ENCODE results near the gene METTL16.

The METTL16 gene

GRCh38 chr17:2438823-2439222 is 72.9 kb downstream of the METTL16 start:
- Histone ChIP-seq H3K27me3 (ENCODE audit: insufficient read depth, low read length, poor library complexity, severe bottlenecking) (no peaks in the 10 kb centered on the region), H3F3A (ENCODE audit: low read depth) (no peaks in the 10 kb centered on the region), H3K36me3 (ENCODE audit: insufficient read depth, low read length) (peaks cover 48% of the 10 kb centered on the region; the same call in 1 of the 2 replicates), H3K9me3 (ENCODE audit: insufficient read depth, low read depth, low read length) (no peaks in the 10 kb centered on the region), H2AFZ (ENCODE audit: low read length) (no peak overlapping the region), H3K9ac (ENCODE audit: low read depth, low read length, poor library complexity, severe bottlenecking) (no peak overlapping the region), H3K79me2 (ENCODE audit: insufficient read depth, low read length) (no peaks in the 10 kb centered on the region), H3K9me2 (replicated peaks; ENCODE audit: low read depth, low read length) (no peaks in the 10 kb centered on the region), H3K4me3 (ENCODE audit: low read length, poor library complexity, severe bottlenecking) (no peak overlapping the region), H3K4me2 (ENCODE audit: low read depth, low read length, poor library complexity, severe bottlenecking) (no peak overlapping the region), H4K20me1 (ENCODE audit: insufficient read depth, low read length, poor library complexity, severe bottlenecking) (no peaks in the 10 kb centered on the region), H3K4me1 (ENCODE audit: insufficient read depth, low read length, poor library complexity, severe bottlenecking) (no peaks in the 10 kb centered on the region)
- TF ChIP-seq EZH2phosphoT487 (IDR thresholded peaks at IDR 0.05; ENCODE audit: borderline replicate concordance) (no peak), CTCF (conservative IDR thresholded peaks at IDR 0.05; ENCODE audit: low read length) (no peak)

- no peaks in the 10 kb centered on the region for H3K27me3 ChIP-seq (ENCODE audit: insufficient read depth, low read length, poor library complexity, severe bottlenecking)
- H3K36me3 ChIP-seq (ENCODE audit: insufficient read depth, low read length), result peaks cover 59% of the 10 kb centered on the region; the same call in 1 of the 2 replicates
- no peaks in the 10 kb centered on the region for H3K79me2 ChIP-seq (ENCODE audit: insufficient read depth, low read length)
- no peaks in the 10 kb centered on the region for H3F3A ChIP-seq (ENCODE audit: low read depth)
- H4K20me1 ChIP-seq (ENCODE audit: insufficient read depth, low read length, poor library complexity, severe bottlenecking), result no peaks in the 10 kb centered on the region
- H2AFZ ChIP-seq (ENCODE audit: low read length), result no peak overlapping the region
- no peak overlapping the region for H3K4me2 ChIP-seq (ENCODE audit: low read depth, low read length, poor library complexity, severe bottlenecking)
- no peaks in the 10 kb centered on the region for H3K9me3 ChIP-seq (ENCODE audit: insufficient read depth, low read depth, low read length)
- no peak overlapping the region for H3K4me3 ChIP-seq (ENCODE audit: low read length, poor library complexity, severe bottlenecking)
- no peak overlapping the region for H3K9ac ChIP-seq (ENCODE audit: low read depth, low read length, poor library complexity, severe bottlenecking)
- H3K4me1 ChIP-seq (ENCODE audit: insufficient read depth, low read length, poor library complexity, severe bottlenecking), result no peaks in the 10 kb centered on the region
- TF ChIP-seq EZH2phosphoT487 (IDR thresholded peaks at IDR 0.05; ENCODE audit: borderline replicate concordance), result no peak
- H3K9me2 ChIP-seq (replicated peaks; ENCODE audit: low read depth, low read length), result no peaks in the 10 kb centered on the region
These were observed 75.3 kb downstream of the METTL16 start for GRCh38 chr17:2436316-2436905.

- no peaks in the 10 kb centered on the region for H3K4me1 ChIP-seq (ENCODE audit: insufficient read depth, low read length, poor library complexity, severe bottlenecking)
- no peak overlapping the region for H3K4me2 ChIP-seq (ENCODE audit: low read depth, low read length, poor library complexity, severe bottlenecking)
- no peaks in the 10 kb centered on the region for H3K9me3 ChIP-seq (ENCODE audit: insufficient read depth, low read depth, low read length)
- no peaks in the 10 kb centered on the region for H3K79me2 ChIP-seq (ENCODE audit: insufficient read depth, low read length)
- no peaks in the 10 kb centered on the region for H3K9me2 ChIP-seq (replicated peaks; ENCODE audit: low read depth, low read length)
- H2AFZ ChIP-seq (ENCODE audit: low read length), result no peak overlapping the region
- H4K20me1 ChIP-seq (ENCODE audit: insufficient read depth, low read length, poor library complexity, severe bottlenecking), result no peaks in the 10 kb centered on the region
- H3K36me3 ChIP-seq (ENCODE audit: insufficient read depth, low read length), result peaks cover 53% of the 10 kb centered on the region; the same call in 1 of the 2 replicates
- TF ChIP-seq CTCF (conservative IDR thresholded peaks at IDR 0.05; ENCODE audit: low read length), result no peak
- H3F3A ChIP-seq (ENCODE audit: low read depth), result no peaks in the 10 kb centered on the region
- H3K4me3 ChIP-seq (ENCODE audit: low read length, poor library complexity, severe bottlenecking), result no peak overlapping the region
- H3K27me3 ChIP-seq (ENCODE audit: insufficient read depth, low read length, poor library complexity, severe bottlenecking), result no peaks in the 10 kb centered on the region
- no peak overlapping the region for H3K9ac ChIP-seq (ENCODE audit: low read depth, low read length, poor library complexity, severe bottlenecking)
These were observed 75.8 kb downstream of the METTL16 start for GRCh38 chr17:2435862-2436261.

- no peak overlapping the region for H3K4me3 ChIP-seq (ENCODE audit: low read length, poor library complexity, severe bottlenecking)
- no peak overlapping the region for H3K9ac ChIP-seq (ENCODE audit: low read depth, low read length, poor library complexity, severe bottlenecking)
- peaks cover 50% of the 10 kb centered on the region; the same call in 1 of the 2 replicates for H3K36me3 ChIP-seq (ENCODE audit: insufficient read depth, low read length)
These were observed 76.4 kb downstream of the METTL16 start for GRCh38 chr17:2435181-2435741.

More at GRCh38 chr17:2435181-2435741, 76.4 kb downstream of the METTL16 start:
- H3K9me3 ChIP-seq (ENCODE audit: insufficient read depth, low read depth, low read length), result no peaks in the 10 kb centered on the region
- no peaks in the 10 kb centered on the region for H3K9me2 ChIP-seq (replicated peaks; ENCODE audit: low read depth, low read length)
- no peaks in the 10 kb centered on the region for H3K4me1 ChIP-seq (ENCODE audit: insufficient read depth, low read length, poor library complexity, severe bottlenecking)
- no peak for TF ChIP-seq EZH2phosphoT487 (IDR thresholded peaks at IDR 0.05; ENCODE audit: borderline replicate concordance)
- TF ChIP-seq CTCF (conservative IDR thresholded peaks at IDR 0.05; ENCODE audit: low read length), result no peak
- H3F3A ChIP-seq (ENCODE audit: low read depth), result no peaks in the 10 kb centered on the region
- H3K79me2 ChIP-seq (ENCODE audit: insufficient read depth, low read length), result no peaks in the 10 kb centered on the region
- no peak overlapping the region for H3K4me2 ChIP-seq (ENCODE audit: low read depth, low read length, poor library complexity, severe bottlenecking)
- no peaks in the 10 kb centered on the region for H4K20me1 ChIP-seq (ENCODE audit: insufficient read depth, low read length, poor library complexity, severe bottlenecking)
- no peak overlapping the region for H2AFZ ChIP-seq (ENCODE audit: low read length)
- H3K27me3 ChIP-seq (ENCODE audit: insufficient read depth, low read length, poor library complexity, severe bottlenecking), result no peaks in the 10 kb centered on the region
